Stimulated activated CD4-positive, alpha-beta T cell treated with anti-CD3 and anti-CD28 coated beads, Interleukin-2, amount 100 ng/mL, for 4 hours (primary cell): Measurements from ENCODE around the gene PEAK1.

Experiments used
- DNase-seq: peaks from one replicate; pipeline ENCODE4 v3.0.0-alpha.2; 2020; ENCODE audit warnings: low read depth

The PEAK1 gene

GRCh38 chr15:77402740-77403379, 17.0 kb downstream of the PEAK1 start:
- no peak for DNase-seq

GRCh38 chr15:77400258-77400657, 19.6 kb downstream of the PEAK1 start:
- no peak for DNase-seq

GRCh38 chr15:77398927-77399326, 21.0 kb downstream of the PEAK1 start:
- DNase-seq: no peak

GRCh38 chr15:77396692-77397091, 23.2 kb downstream of the PEAK1 start:
- no peak for DNase-seq

GRCh38 chr15:77395013-77395774, 24.7 kb downstream of the PEAK1 start:
- no peak for DNase-seq

GRCh38 chr15:77393471-77393840, 26.4 kb downstream of the PEAK1 start:
- no peak for DNase-seq

GRCh38 chr15:77392762-77393470, 27.0 kb downstream of the PEAK1 start:
- DNase-seq: no peak

- no peak for DNase-seq
Measured at GRCh38 chr15:77391372-77391951, 28.4 kb downstream of the PEAK1 start.

GRCh38 chr15:77387365-77388105, 32.4 kb downstream of the PEAK1 start:
- DNase-seq: no peak

GRCh38 chr15:77386626-77387025, 33.3 kb downstream of the PEAK1 start:
- DNase-seq: no peak

GRCh38 chr15:77384589-77385359, 35.1 kb downstream of the PEAK1 start:
- DNase-seq: no peak

GRCh38 chr15:77384086-77384485, 35.8 kb downstream of the PEAK1 start:
- no peak for DNase-seq

GRCh38 chr15:77380033-77380432, 39.9 kb downstream of the PEAK1 start:
- DNase-seq: no peak

GRCh38 chr15:77376770-77377169, 43.1 kb downstream of the PEAK1 start:
- no peak for DNase-seq

GRCh38 chr15:77375133-77375532, 44.8 kb downstream of the PEAK1 start:
- no peak for DNase-seq

GRCh38 chr15:77373441-77373840, 46.5 kb downstream of the PEAK1 start:
- no peak for DNase-seq

- no peak for DNase-seq
Measured at GRCh38 chr15:77371850-77372563, 47.9 kb downstream of the PEAK1 start.

- no peak for DNase-seq
Measured at GRCh38 chr15:77370580-77370979, 49.3 kb downstream of the PEAK1 start.

GRCh38 chr15:77369168-77369567, 50.7 kb downstream of the PEAK1 start:
- no peak for DNase-seq

GRCh38 chr15:77367631-77368030, 52.3 kb downstream of the PEAK1 start:
- no peak for DNase-seq

GRCh38 chr15:77361456-77361855, 58.4 kb downstream of the PEAK1 start:
- no peak for DNase-seq
